Measurements from ENCODE around the gene MT1H. TPM values are rescaled to one million over a fixed set of nuclear protein-coding genes. Genes with fewer than 3 reads are reported as not detected.

MT1H gene
- total and polyA plus RNA-seq, 7 experiments from 2014 or later = 1.6 TPM; not detected in 6

DNA sequence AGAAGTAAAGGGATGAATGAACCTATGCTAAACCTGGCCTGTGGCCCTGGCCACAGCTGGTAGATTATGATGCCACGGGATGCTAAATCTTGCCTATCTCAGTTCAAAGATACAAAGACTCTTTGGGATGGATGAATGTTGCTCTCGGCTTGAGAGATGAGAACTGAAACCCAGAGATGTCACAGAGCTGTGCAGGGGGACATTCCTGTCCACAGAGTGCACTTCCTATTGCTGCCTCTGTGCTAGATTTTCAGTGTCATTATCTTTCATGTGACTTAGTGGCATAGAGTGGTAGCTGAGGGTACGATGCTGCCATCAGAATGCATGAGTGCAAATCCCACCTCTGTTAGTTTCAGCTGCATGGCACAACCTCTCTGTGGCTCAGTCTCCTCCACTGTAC is 39.5 kb upstream of the MT1H start:
- Histone ChIP-seq H3K27ac (ENCODE audit: low read depth, low read length) (no peak overlapping the region), H3K9me3 (ENCODE audit: control insufficient read depth in 2 of 3, low read length in 3 of 3) (no peaks in the 10 kb centered on the region), H3K27me3 (ENCODE audit: control insufficient read depth in 2 of 2, insufficient read depth in 2 of 2, low read length in 2 of 2) (peaks cover 3 to 24% of the 10 kb centered on the region in 2 donors), H3K4me1 (ENCODE audit: control insufficient read depth in 2 of 2, insufficient read depth in 2 of 2, low read length in 2 of 2) (peaks cover 4 to 16% of the 10 kb centered on the region in 2 donors), H3K4me3 (ENCODE audit: low read length) (no peak overlapping the region), H3K36me3 (ENCODE audit: control insufficient read depth in 2 of 3, insufficient read depth in 3 of 3, low read length in 3 of 3) (no peaks in the 10 kb centered on the region)
- intact Hi-C loops (cut with micrococcal nuclease) = no loop called here
- DNase-seq (no peak), ATAC-seq (peak; percentile 35)
- ChIA-PET POLR2A (interaction anchor here (0.7 to 1.5 kb wide), 2 partner anchors 13 to 110 kb away, joined by 3 to 4 read pairs; no protein-coding TSS in a partner anchor), CTCF (no interaction called here)
- peaks cover 47 to 55% (median 49%) of the 10 kb centered on the region in 5 donors for H3K27me3 Mint-ChIP-seq
- H3K27ac Mint-ChIP-seq = no peak overlapping the region
- H3K4me3 Mint-ChIP-seq = no peak overlapping the region
- peaks cover 0 to 4% (median 0%) of the 10 kb centered on the region in 11 donors for H3K9me3 Mint-ChIP-seq
- peaks cover 0 to 4% (median 0%) of the 10 kb centered on the region in 5 donors for H3K36me3 Mint-ChIP-seq
- H3K4me1 Mint-ChIP-seq = peaks cover 15 to 36% (median 24%) of the 10 kb centered on the region in 7 donors

DNA sequence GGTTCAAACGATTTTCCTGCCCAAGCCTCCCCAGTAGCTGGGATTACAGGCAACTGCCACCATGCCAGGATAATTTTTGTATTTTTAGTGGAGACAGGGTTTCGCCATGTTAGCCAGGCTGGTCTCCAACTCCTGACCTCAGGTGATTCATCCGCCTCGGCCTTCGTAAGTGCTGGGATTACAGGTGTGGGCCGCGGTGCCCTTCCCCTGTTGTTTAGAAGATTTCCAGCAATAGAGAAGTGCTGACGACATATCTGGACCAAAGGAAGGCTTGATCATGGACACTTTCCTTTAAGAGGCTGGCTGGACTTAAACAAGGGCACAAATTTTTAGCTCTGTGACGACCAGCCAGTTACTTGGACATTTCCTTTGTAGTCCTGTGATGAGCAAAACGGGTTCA is 38.4 kb upstream of the MT1H start:
- Mint-ChIP-seq H3K27me3 (peaks cover 52 to 62% (median 55%) of the 10 kb centered on the region in 5 donors), H3K4me3 (peak overlapping the region in 5 of 10 donors; percentile 70 to 85 (median 71)), H3K4me1 (peaks cover 13 to 37% (median 23%) of the 10 kb centered on the region in 7 donors), H3K36me3 (peaks cover 0 to 4% (median 0%) of the 10 kb centered on the region in 5 donors), H3K9me3 (peaks cover 0 to 4% (median 0%) of the 10 kb centered on the region in 11 donors), H3K27ac (no peak overlapping the region)
- ChIA-PET CTCF (interaction anchor here (0.7 kb wide), 1 partner anchor 81 kb away, joined by 4 read pairs; no protein-coding TSS in a partner anchor), POLR2A (interaction anchor here (0.9 to 1.5 kb wide), 2 partner anchors 12 to 45 kb away, joined by 4 read pairs; no protein-coding TSS in a partner anchor)
- Histone ChIP-seq H3K27ac (ENCODE audit: low read depth, low read length) (no peak overlapping the region), H3K4me3 (ENCODE audit: low read length) (no peak overlapping the region), H3K36me3 (ENCODE audit: control insufficient read depth in 2 of 3, insufficient read depth in 3 of 3, low read length in 3 of 3) (no peaks in the 10 kb centered on the region), H3K4me1 (ENCODE audit: control insufficient read depth in 2 of 2, insufficient read depth in 2 of 2, low read length in 2 of 2) (peaks cover 4 to 11% of the 10 kb centered on the region in 2 donors), H3K9me3 (ENCODE audit: control insufficient read depth in 2 of 3, low read length in 3 of 3) (no peaks in the 10 kb centered on the region), H3K27me3 (ENCODE audit: control insufficient read depth in 2 of 2, insufficient read depth in 2 of 2, low read length in 2 of 2) (peaks cover 3 to 28% of the 10 kb centered on the region in 2 donors)
- DNase-seq (no peak), ATAC-seq (no peak)
- intact Hi-C loops (cut with micrococcal nuclease) = no loop called here

DNA sequence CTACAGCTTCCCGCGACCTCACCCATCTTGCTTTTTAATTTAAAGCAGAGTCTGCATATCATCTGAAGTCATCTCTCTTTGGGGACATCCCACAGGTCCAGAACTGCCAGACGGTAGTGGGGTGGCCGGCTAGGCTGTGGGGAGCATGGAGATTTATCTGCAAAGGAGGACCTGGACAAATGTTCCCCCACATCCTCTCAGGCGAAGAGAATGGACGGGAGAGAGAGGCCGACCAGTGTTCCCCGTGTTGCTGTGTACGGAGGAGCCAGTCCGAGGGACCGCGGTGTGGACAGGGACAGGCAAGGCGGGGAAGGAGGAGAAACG is 37.8 kb upstream of the MT1H start:
- H3K27ac Mint-ChIP-seq = no peak overlapping the region
- Histone ChIP-seq H3K4me1 (ENCODE audit: control insufficient read depth in 2 of 2, insufficient read depth in 2 of 2, low read length in 2 of 2) (peaks cover 4 to 10% of the 10 kb centered on the region in 2 donors), H3K27me3 (ENCODE audit: control insufficient read depth in 2 of 2, insufficient read depth in 2 of 2, low read length in 2 of 2) (peaks cover 3 to 34% of the 10 kb centered on the region in 2 donors), H3K9me3 (ENCODE audit: control insufficient read depth in 2 of 3, low read length in 3 of 3) (no peaks in the 10 kb centered on the region), H3K4me3 (ENCODE audit: low read length) (no peak overlapping the region), H3K27ac (ENCODE audit: low read depth, low read length) (no peak overlapping the region), H3K36me3 (ENCODE audit: control insufficient read depth in 2 of 3, insufficient read depth in 3 of 3, low read length in 3 of 3) (no peaks in the 10 kb centered on the region)
- peaks cover 58 to 68% (median 61%) of the 10 kb centered on the region in 5 donors for H3K27me3 Mint-ChIP-seq
- H3K9me3 Mint-ChIP-seq = peaks cover 0 to 4% (median 0%) of the 10 kb centered on the region in 11 donors
- H3K4me3 Mint-ChIP-seq = peak overlapping the region; percentile 25 to 88 (median 73)
- CTCF ChIA-PET = interaction anchor here (0.7 to 0.8 kb wide), 2 partner anchors 30 to 81 kb away, joined by 3 to 4 read pairs; no protein-coding TSS in a partner anchor
- intact Hi-C loops (cut with micrococcal nuclease) = no loop called here
- H3K4me1 Mint-ChIP-seq = peaks cover 13 to 38% (median 24%) of the 10 kb centered on the region in 7 donors
- POLR2A ChIA-PET = interaction anchor here (1.0 to 1.5 kb wide), 2 partner anchors 8 to 12 kb away, joined by 4 to 5 read pairs; no protein-coding TSS in a partner anchor
- DNase-seq = no peak
- H3K36me3 Mint-ChIP-seq = peaks cover 0 to 4% (median 0%) of the 10 kb centered on the region in 5 donors
- no peak for ATAC-seq

DNA sequence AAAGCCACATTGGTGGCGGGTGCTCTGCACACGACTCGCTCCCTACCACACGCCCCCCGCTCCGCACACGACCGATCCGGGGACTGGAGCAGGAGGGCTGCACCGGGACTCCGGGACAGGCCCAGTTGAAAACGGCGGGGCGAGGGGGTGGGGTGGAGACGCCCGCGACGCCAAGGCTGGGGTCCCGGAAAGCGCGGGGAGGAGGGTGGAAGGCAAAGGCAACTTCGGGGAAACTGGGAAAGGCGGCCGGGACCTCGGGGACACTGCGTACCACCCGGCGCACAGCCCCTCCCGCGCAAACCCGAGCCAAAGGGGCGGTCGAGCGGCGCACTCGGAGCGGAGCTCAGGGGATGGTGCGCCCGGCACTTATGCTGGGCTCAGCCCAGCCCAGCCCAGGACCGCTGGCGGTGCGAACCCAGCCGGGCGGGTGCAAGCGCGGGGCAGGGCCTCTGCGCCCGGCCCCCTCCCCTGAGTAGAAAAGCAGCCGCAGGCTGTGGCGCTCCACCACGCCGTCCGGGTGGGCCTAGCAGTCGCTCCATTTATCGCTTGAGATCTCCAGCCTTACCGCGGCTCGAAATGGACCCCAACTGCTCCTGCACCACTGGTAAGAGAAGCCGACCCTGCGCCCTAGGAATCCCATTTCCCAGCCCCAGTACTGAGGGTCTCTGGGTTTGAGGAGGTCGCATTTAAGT is 37.3 kb upstream of the MT1H start, which contains the start of gene MT1M:
TSS of gene MT1M (plus strand) at position 504 of the 692 bp plus-strand sequence. CDS start at position 577, 73 bp downstream.
- Mint-ChIP-seq H3K4me3 (peak within 1 kb of the TSS; percentile 56 to 88 (median 73)), H3K9me3 (peaks cover 0 to 4% (median 0%) of the 10 kb centered on the region in 11 donors), H3K4me1 (peaks cover 13 to 39% (median 24%) of the 10 kb centered on the region in 7 donors), H3K36me3 (peaks cover 0 to 4% (median 0%) of the 10 kb centered on the region in 5 donors), H3K27me3 (peaks cover 61 to 74% (median 65%) of the 10 kb centered on the region in 5 donors), H3K27ac (no peak within 1 kb of the TSS)
- intact Hi-C loops (cut with micrococcal nuclease) = no loop called here
- Histone ChIP-seq H3K4me1 (ENCODE audit: control insufficient read depth in 2 of 2, insufficient read depth in 2 of 2, low read length in 2 of 2) (peaks cover 4 to 10% of the 10 kb centered on the region in 2 donors), H3K9me3 (ENCODE audit: control insufficient read depth in 2 of 3, low read length in 3 of 3) (no peaks in the 10 kb centered on the region), H3K4me3 (ENCODE audit: low read length) (no peak within 1 kb of the TSS), H3K27ac (ENCODE audit: low read depth, low read length) (no peak within 1 kb of the TSS), H3K27me3 (ENCODE audit: control insufficient read depth in 2 of 2, insufficient read depth in 2 of 2, low read length in 2 of 2) (peaks cover 3 to 34% of the 10 kb centered on the region in 2 donors), H3K36me3 (ENCODE audit: control insufficient read depth in 2 of 3, insufficient read depth in 3 of 3, low read length in 3 of 3) (no peaks in the 10 kb centered on the region)
- no peak for DNase-seq
- ATAC-seq = peak; percentile 41
- CTCF ChIA-PET = interaction anchor here (0.8 kb wide), 1 partner anchor 30 kb away, joined by 3 read pairs; no protein-coding TSS in a partner anchor
- POLR2A ChIA-PET = interaction anchor here (1.0 kb wide), 1 partner anchor 8 kb away, joined by 5 read pairs; no protein-coding TSS in a partner anchor

DNA sequence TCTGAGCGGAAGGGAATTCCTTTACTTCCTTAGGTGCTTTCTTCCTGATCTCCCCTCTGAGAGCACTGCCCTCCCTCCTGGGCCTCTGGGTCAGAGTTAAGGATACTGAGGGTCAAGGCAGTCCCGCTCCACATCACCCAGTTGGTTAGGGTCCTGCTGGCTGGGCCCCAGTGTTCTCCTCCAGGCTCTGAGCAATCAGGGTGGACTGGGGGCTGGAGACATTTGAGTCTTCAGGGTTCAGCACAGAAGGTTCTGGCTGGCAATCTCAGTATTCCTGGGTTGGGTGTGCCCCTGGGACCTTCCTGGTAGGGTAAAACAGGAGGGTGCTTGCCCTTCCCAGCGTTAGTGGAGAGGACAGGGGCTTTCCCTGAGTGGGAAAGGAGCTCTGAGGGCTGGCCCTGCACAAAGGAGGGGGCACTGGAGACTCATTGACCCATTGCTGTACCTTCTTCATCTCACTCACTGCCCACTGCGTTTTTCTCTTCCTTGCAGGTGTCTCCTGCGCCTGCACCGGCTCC is 36.7 kb upstream of the MT1H start:
- DNase-seq = no peak
- CTCF ChIA-PET = no interaction called here
- peak overlapping the region in 8 of 10 donors; percentile 49 to 85 (median 65) for H3K4me3 Mint-ChIP-seq
- intact Hi-C loops (cut with micrococcal nuclease) = no loop called here
- Histone ChIP-seq H3K27me3 (ENCODE audit: control insufficient read depth in 2 of 2, insufficient read depth in 2 of 2, low read length in 2 of 2) (peaks cover 3 to 35% of the 10 kb centered on the region in 2 donors), H3K4me3 (ENCODE audit: low read length) (no peak overlapping the region), H3K9me3 (ENCODE audit: control insufficient read depth in 2 of 3, low read length in 3 of 3) (no peaks in the 10 kb centered on the region), H3K27ac (ENCODE audit: low read depth, low read length) (no peak overlapping the region), H3K36me3 (ENCODE audit: control insufficient read depth in 2 of 3, insufficient read depth in 3 of 3, low read length in 3 of 3) (no peaks in the 10 kb centered on the region), H3K4me1 (ENCODE audit: control insufficient read depth in 2 of 2, insufficient read depth in 2 of 2, low read length in 2 of 2) (peaks cover 4 to 10% of the 10 kb centered on the region in 2 donors)
- no peak overlapping the region for H3K27ac Mint-ChIP-seq
- POLR2A ChIA-PET = interaction anchor here (1.0 kb wide), 1 partner anchor 9 kb away, joined by 5 read pairs; no protein-coding TSS in a partner anchor
- ATAC-seq = no peak
- H3K36me3 Mint-ChIP-seq = peaks cover 0 to 4% (median 0%) of the 10 kb centered on the region in 5 donors
- H3K9me3 Mint-ChIP-seq = peaks cover 0 to 4% (median 0%) of the 10 kb centered on the region in 11 donors
- H3K27me3 Mint-ChIP-seq = peaks cover 67 to 80% (median 71%) of the 10 kb centered on the region in 5 donors
- peaks cover 16 to 45% (median 27%) of the 10 kb centered on the region in 7 donors for H3K4me1 Mint-ChIP-seq

DNA sequence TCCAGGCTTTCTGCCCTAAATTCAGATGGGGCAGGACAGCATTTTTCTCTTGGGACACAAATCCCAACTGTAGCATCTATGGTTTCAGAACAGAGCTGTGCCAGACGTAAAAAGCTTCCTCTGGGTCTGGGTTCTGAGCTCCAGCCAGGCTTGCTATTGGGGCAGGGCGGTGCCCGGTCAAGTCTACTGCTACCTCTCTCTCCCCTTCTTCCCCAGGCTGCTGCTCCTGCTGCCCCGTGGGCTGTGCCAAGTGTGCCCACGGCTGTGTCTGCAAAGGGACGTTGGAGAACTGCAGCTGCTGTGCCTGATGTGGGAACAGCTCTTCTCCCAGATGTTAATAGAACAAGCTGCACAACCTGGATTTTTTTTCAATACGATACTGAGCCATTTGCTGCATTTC is 36.1 kb upstream of the MT1H start:
- Histone ChIP-seq H3K27ac (ENCODE audit: low read depth, low read length) (no peak overlapping the region), H3K4me1 (ENCODE audit: control insufficient read depth in 2 of 2, insufficient read depth in 2 of 2, low read length in 2 of 2) (peaks cover 4 to 10% of the 10 kb centered on the region in 2 donors), H3K9me3 (ENCODE audit: control insufficient read depth in 2 of 3, low read length in 3 of 3) (no peaks in the 10 kb centered on the region), H3K27me3 (ENCODE audit: control insufficient read depth in 2 of 2, insufficient read depth in 2 of 2, low read length in 2 of 2) (peaks cover 3 to 38% of the 10 kb centered on the region in 2 donors), H3K4me3 (ENCODE audit: low read length) (no peak overlapping the region), H3K36me3 (ENCODE audit: control insufficient read depth in 2 of 3, insufficient read depth in 3 of 3, low read length in 3 of 3) (no peaks in the 10 kb centered on the region)
- Mint-ChIP-seq H3K36me3 (peaks cover 0 to 4% (median 0%) of the 10 kb centered on the region in 5 donors), H3K4me1 (peaks cover 18 to 48% (median 28%) of the 10 kb centered on the region in 7 donors), H3K9me3 (peaks cover 0 to 4% (median 0%) of the 10 kb centered on the region in 11 donors), H3K27ac (no peak overlapping the region), H3K27me3 (peaks cover 72 to 82% (median 75%) of the 10 kb centered on the region in 5 donors), H3K4me3 (peak overlapping the region in 3 of 10 donors; percentile 66 to 85 (median 71))
- CTCF ChIA-PET = no interaction called here
- DNase-seq (no peak), ATAC-seq (no peak)
- intact Hi-C loops (cut with micrococcal nuclease) = no loop called here
- POLR2A ChIA-PET = no interaction called here
